Muscle of leg (tissue), 11 donors: ENCODE measurements around the gene MFSD2B. TPM values are rescaled to one million over a fixed set of nuclear protein-coding genes. Genes with fewer than 3 reads are reported as not detected.
"Not testable (repeated sequence)": the region's sequence is repeated elsewhere in the genome, so short reads cannot be mapped to it uniquely, and the experiment has no call there.

Experiments
- DNase-seq: peaks from one replicate; pipeline ENCODE4 v3.0.0; 2013
- H3K27ac ChIP-seq: one replicate; pipeline ENCODE4 v1.5.1; 2013; ENCODE audit warnings: mild to moderate bottlenecking, low read length, control low read depth
- H3K27me3 ChIP-seq: one replicate; pipeline ENCODE4 v1.6.1; 2013; ENCODE audit warnings: low read length; ENCODE audit not compliant: control insufficient read depth, insufficient read depth
- H3K36me3 ChIP-seq: one replicate; pipeline ENCODE4 v1.6.1; 2013; ENCODE audit warnings: low read length; ENCODE audit not compliant: control insufficient read depth, insufficient read depth
- H3K4me1 ChIP-seq: one replicate; pipeline ENCODE4 v1.6.1; 2013; ENCODE audit warnings: low read length; ENCODE audit not compliant: control insufficient read depth, insufficient read depth
- H3K4me3 ChIP-seq: one replicate; pipeline ENCODE4 v1.5.1; 2013; ENCODE audit warnings: low read length, control low read depth
- H3K9me3 ChIP-seq: replicated peaks from 2 replicates; pipeline ENCODE4 v1.6.1; 2013; ENCODE audit warnings: low read depth, low read length; ENCODE audit not compliant: control insufficient read depth
- WGBS: methylation state at CpG from one replicate; pipeline ENCODE4 v1.1.5; 2013; ENCODE audit warnings: missing lambda C conversion rate; ENCODE audit not compliant: insufficient coverage; 5-methylcytosine and 5-hydroxymethylcytosine counted together
- polyA plus RNA-seq, 8 donors: library from polyadenylated mRNA; unstranded; fragments of 120-200 nt; gene quantifications; one replicate each; pipeline versions ENCODE4 v1.2.1 to v1.2.3, GENCODE V29; 2013; ENCODE audit warnings: inconsistent platforms in 1 of 8, low replicate concordance in 1 of 8; ENCODE audit not compliant: insufficient read length in 8 of 8, insufficient read depth in 1 of 8
- total RNA-seq: library from RNA; stranded (reverse); fragments of 120-200 nt; gene quantifications from one replicate; pipeline ENCODE4 v1.2.4, GENCODE V29; 2013

MFSD2B gene
- total and polyA plus RNA-seq, 9 donors: 0.18 to 3.5 (median 2.2) TPM

GRCh38 chr2:24038786-24039499 is 29.1 kb downstream of the MFSD2B start:
- WGBS: 79% methylated on average over 3 of the region's 9 CpGs
- DNase-seq: no peak
- no peak overlapping the region for H3K4me3 ChIP-seq
- peaks cover 28% of the 10 kb centered on the region for H3K36me3 ChIP-seq
- no peaks in the 10 kb centered on the region for H3K9me3 ChIP-seq
- no peak overlapping the region for H3K27ac ChIP-seq
- H3K4me1 ChIP-seq: no peaks in the 10 kb centered on the region
- H3K27me3 ChIP-seq: no peaks in the 10 kb centered on the region

- H3K9me3 ChIP-seq: no peaks in the 10 kb centered on the region
- no peak overlapping the region for H3K27ac ChIP-seq
- no peaks in the 10 kb centered on the region for H3K4me1 ChIP-seq
- no CpG with 5 or more reads among the region's 4 CpGs for WGBS
- H3K36me3 ChIP-seq: peaks cover 28% of the 10 kb centered on the region
- no peak overlapping the region for H3K4me3 ChIP-seq
- no peak for DNase-seq
- H3K27me3 ChIP-seq: no peaks in the 10 kb centered on the region
These were observed 30.6 kb downstream of the MFSD2B start for GRCh38 chr2:24040511-24040910.

- DNase-seq, H3K27ac ChIP-seq, H3K9me3 ChIP-seq, H3K27me3 ChIP-seq, H3K4me1 ChIP-seq, H3K4me3 ChIP-seq: not testable (repeated sequence)
- H3K36me3 ChIP-seq: peaks cover 11% of the 10 kb centered on the region
- WGBS: 94% methylated on average over 5 of the region's 6 CpGs
These were observed 33.2 kb downstream of the MFSD2B start for GRCh38 chr2:24043133-24043532.

- peaks cover 9% of the 10 kb centered on the region for H3K27me3 ChIP-seq
- H3K4me3 ChIP-seq: no peak overlapping the region
- no peak overlapping the region for H3K27ac ChIP-seq
- H3K4me1 ChIP-seq: peaks cover 16% of the 10 kb centered on the region
- no peak for DNase-seq
- H3K9me3 ChIP-seq: no peaks in the 10 kb centered on the region
- whole genome bisulfite sequencing: 87% methylated on average over 3 of the region's 11 CpGs
- no peaks in the 10 kb centered on the region for H3K36me3 ChIP-seq
These were observed 35.9 kb downstream of the MFSD2B start for GRCh38 chr2:24045511-24046508.

GRCh38 chr2:24046599-24046929 is 36.7 kb downstream of the MFSD2B start:
- H3K4me3 ChIP-seq: peak overlapping the region; percentile 72
- DNase-seq: no peak
- no peaks in the 10 kb centered on the region for H3K36me3 ChIP-seq
- H3K27ac ChIP-seq: no peak overlapping the region
- no CpG with 5 or more reads among the region's 2 CpGs for WGBS
- no peaks in the 10 kb centered on the region for H3K9me3 ChIP-seq
- peaks cover 9% of the 10 kb centered on the region for H3K27me3 ChIP-seq
- peaks cover 16% of the 10 kb centered on the region for H3K4me1 ChIP-seq

- Histone ChIP-seq H3K27me3 (peaks cover 9% of the 10 kb centered on the region), H3K4me1 (peaks cover 16% of the 10 kb centered on the region), H3K36me3 (no peaks in the 10 kb centered on the region), H3K4me3 (peak within 1 kb of the TSS; percentile 72), H3K9me3 (no peaks in the 10 kb centered on the region), H3K27ac (peak within 1 kb of the TSS; percentile 70)
- peak; percentile 100 for DNase-seq
- WGBS: under 1% methylated on average over 32 of the region's 38 CpGs
These were observed 37.2 kb downstream of the MFSD2B start, which contains the start of gene WDCP for GRCh38 chr2:24046930-24047702. Gene WDCP (minus strand): TSS chr2:24047391. CDS start chr2:24039494, 7,897 bp downstream.

- DNase-seq: peak; percentile 11
- Histone ChIP-seq H3K4me1 (peaks cover 16% of the 10 kb centered on the region), H3K27me3 (peaks cover 9% of the 10 kb centered on the region), H3K4me3 (no peak overlapping the region), H3K27ac (no peak overlapping the region), H3K9me3 (no peaks in the 10 kb centered on the region), H3K36me3 (no peaks in the 10 kb centered on the region)
- 24% methylated on average over 6 of the region's 8 CpGs for WGBS
These were observed 37.8 kb downstream of the MFSD2B start for GRCh38 chr2:24047703-24048033.

GRCh38 chr2:24048769-24049484 is 39.0 kb downstream of the MFSD2B start:
- Histone ChIP-seq H3K9me3 (no peaks in the 10 kb centered on the region), H3K4me1 (peaks cover 16% of the 10 kb centered on the region), H3K4me3 (peak overlapping the region; percentile 59), H3K36me3 (no peaks in the 10 kb centered on the region), H3K27me3 (peaks cover 9% of the 10 kb centered on the region), H3K27ac (no peak overlapping the region)
- no peak for DNase-seq
- WGBS: no CpG with 5 or more reads among the region's 23 CpGs

- Histone ChIP-seq H3K4me1 (peaks cover 16% of the 10 kb centered on the region), H3K27ac (no peak within 1 kb of the TSS), H3K27me3 (peaks cover 9% of the 10 kb centered on the region), H3K4me3 (peak within 1 kb of the TSS; percentile 59), H3K9me3 (no peaks in the 10 kb centered on the region), H3K36me3 (no peaks in the 10 kb centered on the region)
- DNase-seq: peak; percentile 52
- WGBS: 0% methylated on average over 44 of the region's 52 CpGs
These were observed 39.7 kb downstream of the MFSD2B start, which contains the start of gene FKBP1B for GRCh38 chr2:24049485-24050021. Gene FKBP1B (plus strand): TSS chr2:24049741. CDS start chr2:24049850, 109 bp downstream.
